HEK293 (cell line): ENCODE results near the gene ZNF292.

Source experiments
- KLF16 ChIP-seq: fragments of 450-650 bp; formaldehyde crosslinking; IDR thresholded peaks from 2 replicates; pipeline ENCODE4 v1.5.1; 2017; ENCODE audit warnings: missing biosample characterization, missing genetic modification characterization
- PRDM1 ChIP-seq: fragments of 450-650 bp; formaldehyde crosslinking; IDR thresholded peaks from 2 replicates; pipeline ENCODE4; 2016; ENCODE audit warnings: missing biosample characterization, missing genetic modification characterization
- PRDM6 ChIP-seq: fragments of 450-650 bp; formaldehyde crosslinking; IDR thresholded peaks from 2 replicates; pipeline ENCODE4 v1.5.1; 2017; ENCODE audit warnings: missing biosample characterization, missing genetic modification characterization
- REST ChIP-seq: fragments of 450-650 bp; formaldehyde crosslinking; IDR thresholded peaks from 2 replicates; pipeline ENCODE4 v1.5.1; 2016; ENCODE audit warnings: missing biosample characterization, missing genetic modification characterization
- TRIM28 ChIP-seq: IDR thresholded peaks from 2 replicates; pipeline ENCODE4 v1.6.1; 2011; ENCODE audit warnings: low read length, control low read depth, borderline replicate concordance
- WT1 ChIP-seq: fragments of 450-650 bp; formaldehyde crosslinking; IDR thresholded peaks from 2 replicates; pipeline ENCODE4 v1.5.1; 2016; ENCODE audit warnings: missing biosample characterization, missing genetic modification characterization
- YY2 ChIP-seq: fragments of 450-650 bp; formaldehyde crosslinking; IDR thresholded peaks from 2 replicates; pipeline ENCODE4 v1.5.1; 2016; ENCODE audit warnings: missing biosample characterization, missing genetic modification characterization
- ZBTB20 ChIP-seq: fragments of 450-650 bp; formaldehyde crosslinking; IDR thresholded peaks from 2 replicates; pipeline ENCODE4 v1.5.1; 2016; ENCODE audit warnings: missing biosample characterization, missing genetic modification characterization
- ZNF138 ChIP-seq: fragments of 450-650 bp; formaldehyde crosslinking; IDR thresholded peaks from 2 replicates; pipeline ENCODE4 v1.5.1; 2016; ENCODE audit warnings: missing biosample characterization, missing genetic modification characterization, borderline replicate concordance
- ZNF148 ChIP-seq: fragments of 450-650 bp; formaldehyde crosslinking; IDR thresholded peaks from 2 replicates; pipeline ENCODE4 v1.5.0; 2017; ENCODE audit warnings: missing biosample characterization, missing genetic modification characterization, borderline replicate concordance
- ZNF157 ChIP-seq: fragments of 450-650 bp; formaldehyde crosslinking; IDR thresholded peaks from 2 replicates; pipeline ENCODE4 v1.5.1; 2016; ENCODE audit warnings: missing biosample characterization, missing genetic modification characterization
- ZNF184 ChIP-seq: fragments of 450-650 bp; IDR thresholded peaks from 2 replicates; pipeline ENCODE4 v1.5.1; 2018; ENCODE audit warnings: missing biosample characterization, mild to moderate bottlenecking, missing genetic modification characterization
- ZNF19 ChIP-seq: fragments of 450-650 bp; formaldehyde crosslinking; IDR thresholded peaks from 2 replicates; pipeline ENCODE4; 2016; ENCODE audit warnings: missing biosample characterization, missing genetic modification characterization, low read depth
- ZNF239 ChIP-seq: fragments of 450-650 bp; formaldehyde crosslinking; IDR thresholded peaks from 2 replicates; pipeline ENCODE4 v1.5.1; 2016; ENCODE audit warnings: missing biosample characterization, missing genetic modification characterization
- ZNF274 ChIP-seq, 2 experiments: fragments of 200-500 bp in 1 of 2; fragments of 450-650 bp in 1 of 2; sonication (Bioruptor generic) in 1 of 2; formaldehyde crosslinking in 1 of 2; IDR thresholded peaks; 2 replicates each; pipeline versions ENCODE4 v1.5.1 to v1.6.1; 2014 to 2016; ENCODE audit warnings: borderline replicate concordance in 1 of 2, inconsistent platforms in 1 of 2, low read length in 1 of 2, missing biosample characterization in 1 of 2, missing genetic modification characterization in 1 of 2
- ZNF335 ChIP-seq: fragments of 450-650 bp; formaldehyde crosslinking; conservative IDR thresholded peaks from 2 replicates; pipeline ENCODE4 v1.5.1; 2016; ENCODE audit warnings: missing biosample characterization, missing genetic modification characterization
- ZNF350 ChIP-seq: fragments of 450-650 bp; formaldehyde crosslinking; IDR thresholded peaks from 2 replicates; pipeline ENCODE4 v1.5.0; 2017; ENCODE audit warnings: missing biosample characterization, mild to moderate bottlenecking, missing genetic modification characterization
- ZNF433 ChIP-seq: fragments of 450-650 bp; formaldehyde crosslinking; IDR thresholded peaks from 2 replicates; pipeline ENCODE4 v1.5.1; 2016; ENCODE audit warnings: missing biosample characterization, missing genetic modification characterization, low read depth
- ZNF518A ChIP-seq: fragments of 450-650 bp; formaldehyde crosslinking; conservative IDR thresholded peaks from 2 replicates; pipeline ENCODE4 v1.5.1; 2016; ENCODE audit warnings: low read depth, missing biosample characterization, missing genetic modification characterization
- ZNF558 ChIP-seq: fragments of 450-650 bp; formaldehyde crosslinking; IDR thresholded peaks from 2 replicates; pipeline ENCODE4 v1.5.1; 2016; ENCODE audit warnings: missing biosample characterization, missing genetic modification characterization
- ZNF560 ChIP-seq: fragments of 450-650 bp; formaldehyde crosslinking; IDR thresholded peaks from 2 replicates; pipeline ENCODE4 v1.5.1; 2017; ENCODE audit warnings: missing biosample characterization, missing genetic modification characterization, borderline replicate concordance
- ZNF704 ChIP-seq: fragments of 450-650 bp; formaldehyde crosslinking; IDR thresholded peaks from 2 replicates; pipeline ENCODE4 v1.5.1; 2016; ENCODE audit warnings: missing biosample characterization, missing genetic modification characterization
- ZNF707 ChIP-seq: fragments of 450-650 bp; formaldehyde crosslinking; IDR thresholded peaks from 2 replicates; pipeline ENCODE4 v1.5.1; 2016; ENCODE audit warnings: missing biosample characterization, missing genetic modification characterization
- ZNF837 ChIP-seq: fragments of 450-650 bp; formaldehyde crosslinking; IDR thresholded peaks from 2 replicates; pipeline ENCODE4 v1.5.1; 2016; ENCODE audit warnings: missing biosample characterization, missing genetic modification characterization
- ZNF843 ChIP-seq: fragments of 450-650 bp; formaldehyde crosslinking; IDR thresholded peaks from 2 replicates; pipeline ENCODE4 v1.5.1; 2016; ENCODE audit warnings: missing biosample characterization, missing genetic modification characterization

ZNF292 gene

GRCh38 chr6:87154993-87155841, at the start of gene ZNF292 (continued):
- TF ChIP-seq REST (no peak), ZNF837 (tag by site-specific recombination) (no peak), TRIM28 (peak; percentile 84; the same call in 1 of the 2 replicates), PRDM1 (peak; percentile 99), PRDM6 (tag by site-specific recombination) (no peak; the same call in 1 of the 2 replicates), YY2 (tag by site-specific recombination) (peak; percentile 94), ZNF138 (tag by site-specific recombination) (no peak; the same call in 1 of the 2 replicates), ZNF704 (tag by site-specific recombination) (no peak), ZNF518A (tag by site-specific recombination) (peak; percentile 61), ZNF843 (tag by site-specific recombination) (peak; percentile 85; the same call in 1 of the 2 replicates), ZNF560 (tag by site-specific recombination) (no peak), ZNF335 (tag by site-specific recombination) (peak; percentile 75), ZNF433 (tag by site-specific recombination) (no peak), ZNF157 (tag by site-specific recombination) (no peak), ZNF350 (tag by site-specific recombination) (no peak), ZNF184 (tag by site-specific recombination) (0 out of 2 replicates have a peak, but pooled peaks have one; percentile 36), ZNF148 (tag by site-specific recombination) (no peak), ZNF558 (tag by site-specific recombination) (0 out of 2 replicates have a peak, but pooled peaks have one; percentile 41), ZNF239 (tag by site-specific recombination) (no peak), ZNF707 (tag by site-specific recombination) (0 out of 2 replicates have a peak, but pooled peaks have one; percentile 9), ZNF274 (IDR thresholded peaks at IDR 0.05; ENCODE audit: low read length) (no peak), ZNF274 (tag by site-specific recombination; IDR thresholded peaks at IDR 0.05; ENCODE audit: borderline replicate concordance) (no peak), KLF16 (tag by site-specific recombination) (peak; percentile 98), ZBTB20 (peak; percentile 80; the same call in 1 of the 2 replicates), WT1 (tag by site-specific recombination) (peak; percentile 88), ZNF19 (tag by site-specific recombination) (no peak)
